ENCODE data around the gene ERBB2.
"Not testable (repeated sequence)": the region's sequence is repeated elsewhere in the genome, so short reads cannot be mapped to it uniquely, and the experiment has no call there.

The ERBB2 gene

GRCh38 chr17:39677072-39677471, 22.8 kb upstream of the ERBB2 start:
- no peak for DNase-seq (ENCODE audit: insufficient read length, low spot score)
- FAIRE-seq = no peak

DNA sequence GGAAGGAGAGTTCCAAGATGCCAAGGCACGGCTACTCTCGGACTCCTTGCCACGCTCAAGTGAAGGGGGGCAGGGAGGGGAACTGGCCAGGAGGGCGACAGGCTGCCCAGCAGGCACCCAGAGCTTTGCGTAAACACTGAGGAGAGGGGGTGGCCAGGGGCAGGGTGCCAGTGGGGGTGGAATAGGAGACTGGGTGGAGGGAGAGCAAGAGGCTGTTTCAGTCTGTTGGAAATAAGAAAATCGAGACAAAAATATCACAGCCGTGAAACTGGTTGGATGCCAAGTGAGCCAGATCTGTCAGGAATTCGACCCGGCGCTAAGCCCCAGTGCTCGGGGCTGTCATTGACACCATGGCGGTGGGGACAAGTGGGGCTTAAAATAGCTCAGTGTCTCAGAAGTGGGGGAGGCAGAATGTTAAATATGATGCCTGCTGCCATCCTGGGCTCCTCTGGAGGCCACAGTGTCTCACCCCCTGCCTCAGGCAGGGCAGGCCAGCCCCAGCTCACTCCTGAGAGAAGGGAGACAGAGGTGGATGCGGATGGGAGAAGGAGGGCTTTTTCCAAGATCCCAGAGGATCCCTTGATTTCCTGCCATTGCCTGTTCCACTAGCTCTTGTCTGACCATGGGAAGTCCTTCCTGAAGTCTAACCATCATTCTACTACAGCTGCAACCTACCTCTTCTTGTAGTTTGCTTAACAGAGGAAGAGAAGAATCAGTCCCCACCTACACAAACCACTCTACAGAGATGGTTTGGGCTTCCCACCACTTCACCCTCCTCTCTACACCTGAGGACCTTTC, 22.1 kb upstream of the ERBB2 start:
- DNase-seq (ENCODE audit: insufficient read length, low spot score) (no peak), FAIRE-seq (no peak)

DNA sequence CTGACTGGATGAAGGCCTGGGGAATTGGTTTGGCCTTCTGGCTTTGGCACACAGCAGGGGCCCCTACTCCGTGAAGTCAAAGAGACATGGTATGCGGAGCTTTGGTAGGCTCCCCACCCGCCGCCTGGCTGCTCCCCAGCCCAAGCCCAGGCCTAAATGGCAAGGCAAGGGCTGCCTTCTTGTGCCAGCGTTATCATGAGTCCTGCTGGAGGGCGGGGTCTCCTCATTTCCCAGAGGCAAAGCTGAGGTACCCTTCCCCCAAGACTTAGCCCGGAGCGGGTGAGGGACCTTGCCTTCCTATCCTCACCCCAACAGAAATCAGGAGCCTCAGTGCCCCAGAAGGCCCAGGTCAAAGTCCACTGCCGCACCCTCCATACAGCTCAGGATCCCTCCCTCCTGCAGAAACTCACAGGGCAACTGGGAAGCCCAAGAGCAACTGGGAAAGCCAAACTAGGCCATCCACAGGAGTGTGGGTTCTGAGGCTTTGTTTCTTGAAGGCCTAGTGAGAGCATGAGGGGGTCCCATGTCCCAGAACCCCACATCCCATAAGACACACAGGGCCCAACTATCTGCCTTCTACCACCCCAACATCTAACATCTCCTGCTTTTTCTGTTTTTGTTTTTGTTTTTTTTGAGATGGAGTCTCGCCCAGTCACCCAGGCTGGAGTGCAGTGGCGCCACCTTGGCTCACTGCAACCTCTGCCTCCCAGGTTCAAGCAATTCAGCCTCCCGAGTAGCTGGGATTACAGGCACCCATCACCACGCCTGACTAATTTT, 21.3 kb upstream of the ERBB2 start:
- DNase-seq (ENCODE audit: insufficient read length, low spot score) = no peak
- FAIRE-seq = no peak

DNA sequence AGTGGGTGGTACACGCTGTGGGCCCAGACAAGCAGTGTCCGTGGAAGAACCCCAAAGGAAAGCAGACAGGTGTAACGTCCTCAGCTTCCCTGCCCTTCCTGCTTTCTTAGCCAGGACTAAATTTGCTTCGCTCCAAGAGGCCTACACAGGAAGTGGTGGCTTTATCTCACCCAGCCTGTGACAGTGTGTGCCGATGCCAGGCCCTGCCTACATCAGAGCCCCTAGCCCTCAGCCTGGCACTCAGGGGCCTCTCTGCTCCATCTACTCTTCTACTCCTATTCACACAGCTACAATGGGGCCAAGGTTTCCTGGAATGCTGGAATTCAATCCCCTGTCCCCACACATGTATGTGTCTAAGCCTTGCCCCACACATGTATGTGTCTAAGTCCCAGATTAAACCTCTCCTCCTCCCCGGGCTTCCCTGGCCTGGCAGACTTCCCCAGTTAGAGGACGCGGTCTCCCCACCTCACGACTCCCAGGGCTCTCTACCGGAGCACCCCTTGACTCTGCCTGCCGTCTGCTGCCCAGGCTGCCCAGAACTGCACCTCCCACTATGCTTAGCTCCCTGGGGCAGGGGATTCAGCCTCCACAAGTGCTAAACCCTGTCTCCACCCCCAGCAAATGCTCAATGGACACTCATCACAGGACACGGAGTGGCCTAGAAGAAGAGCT, 20.2 kb upstream of the ERBB2 start:
- FAIRE-seq (no peak), DNase-seq (ENCODE audit: insufficient read length, low spot score) (no peak)

DNA sequence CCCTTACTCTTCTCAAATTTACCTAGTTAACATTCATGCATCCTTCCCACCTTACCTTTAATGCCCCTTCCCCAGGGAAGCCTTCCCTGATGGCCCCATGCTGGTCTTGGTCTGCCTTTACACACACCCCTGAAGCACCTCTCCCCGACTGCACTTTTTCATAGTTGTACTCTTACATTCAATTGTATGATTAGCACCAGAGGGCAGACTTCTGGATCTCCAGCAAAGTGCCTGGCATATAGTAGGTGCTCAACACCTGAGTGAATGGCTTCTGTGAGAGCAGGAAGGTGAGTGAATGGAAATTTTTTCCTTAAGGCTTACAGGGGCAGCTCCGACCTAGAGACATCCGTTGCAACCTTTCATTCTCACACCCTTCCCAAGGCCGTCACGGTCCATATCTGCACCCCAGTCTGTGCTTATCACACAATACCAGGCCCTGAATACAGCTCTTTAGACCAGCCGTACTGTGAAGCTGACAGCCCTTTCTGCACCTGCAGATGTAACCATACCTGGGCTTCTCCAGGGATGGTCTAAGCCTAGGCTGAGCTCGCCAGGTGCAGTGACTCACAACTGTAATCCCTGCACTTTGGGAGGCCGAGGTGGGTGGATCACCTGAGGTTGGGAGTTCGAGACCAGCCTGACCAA, 16.4 kb upstream of the ERBB2 start:
- FAIRE-seq (no peak), DNase-seq (ENCODE audit: insufficient read length, low spot score) (no peak)

DNA sequence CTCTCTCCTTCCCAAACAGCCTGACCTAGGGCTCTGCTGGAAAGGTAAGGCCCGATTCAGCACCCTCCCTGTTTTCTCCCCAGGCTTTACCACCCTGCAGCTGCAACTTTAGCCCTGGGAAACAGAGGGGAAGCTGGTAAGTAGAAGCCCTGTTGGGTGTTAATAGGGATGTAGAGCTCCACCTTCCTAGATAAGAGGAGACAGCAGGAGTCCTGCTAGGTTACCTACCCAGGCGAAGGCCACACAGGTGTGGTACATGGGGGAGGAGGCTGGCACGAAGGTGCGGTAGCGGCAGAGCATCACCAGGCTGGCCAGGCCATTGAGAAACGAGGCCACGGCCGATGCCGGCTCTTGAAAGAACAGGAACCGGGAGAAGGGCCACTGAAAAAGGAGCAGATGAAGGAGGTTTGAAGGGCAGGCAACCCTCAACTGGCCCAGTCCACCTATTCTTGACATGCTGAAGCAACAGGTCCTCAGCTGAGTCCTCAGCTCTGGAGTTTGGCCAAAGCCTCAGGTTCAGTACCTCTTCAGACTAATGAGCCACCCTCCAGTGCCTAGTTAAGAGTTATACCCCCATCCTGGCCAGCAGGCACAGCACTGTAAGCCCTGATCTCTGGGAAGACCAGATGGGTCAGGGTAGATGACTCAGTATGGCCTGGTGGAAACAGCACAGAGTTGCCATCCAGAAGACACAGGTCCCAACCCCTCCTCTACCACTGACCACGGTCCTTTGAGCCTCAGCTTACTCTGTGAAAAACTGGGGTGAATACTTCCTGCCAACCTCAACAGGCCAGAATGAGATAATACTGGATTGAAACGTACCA, 15.3 kb upstream of the ERBB2 start:
- no peak for DNase-seq (ENCODE audit: insufficient read length, low spot score)
- FAIRE-seq = no peak

DNA sequence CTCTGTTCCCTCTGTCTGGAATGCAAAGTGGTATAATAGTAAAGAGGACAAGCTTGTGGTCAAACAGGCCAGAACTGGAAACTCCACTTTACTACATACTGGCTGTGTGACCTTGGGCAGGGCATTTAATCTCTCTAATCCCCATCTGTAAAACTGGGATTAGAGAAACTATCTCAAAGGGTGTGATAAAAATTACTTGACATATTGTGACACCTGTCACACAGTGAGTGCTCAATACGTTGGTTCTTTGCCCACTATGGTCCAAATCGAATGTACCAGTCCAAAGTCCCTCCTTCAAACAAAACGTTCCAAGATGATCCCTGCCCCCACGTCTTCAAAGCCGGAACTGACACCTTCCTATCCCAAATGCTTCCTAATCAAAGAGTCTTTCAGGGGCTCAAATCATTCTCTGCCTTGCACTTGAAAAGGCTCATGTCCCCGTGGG, 12.7 kb upstream of the ERBB2 start:
- DNase-seq (ENCODE audit: insufficient read length, low spot score) (no peak), FAIRE-seq (no peak)

DNA sequence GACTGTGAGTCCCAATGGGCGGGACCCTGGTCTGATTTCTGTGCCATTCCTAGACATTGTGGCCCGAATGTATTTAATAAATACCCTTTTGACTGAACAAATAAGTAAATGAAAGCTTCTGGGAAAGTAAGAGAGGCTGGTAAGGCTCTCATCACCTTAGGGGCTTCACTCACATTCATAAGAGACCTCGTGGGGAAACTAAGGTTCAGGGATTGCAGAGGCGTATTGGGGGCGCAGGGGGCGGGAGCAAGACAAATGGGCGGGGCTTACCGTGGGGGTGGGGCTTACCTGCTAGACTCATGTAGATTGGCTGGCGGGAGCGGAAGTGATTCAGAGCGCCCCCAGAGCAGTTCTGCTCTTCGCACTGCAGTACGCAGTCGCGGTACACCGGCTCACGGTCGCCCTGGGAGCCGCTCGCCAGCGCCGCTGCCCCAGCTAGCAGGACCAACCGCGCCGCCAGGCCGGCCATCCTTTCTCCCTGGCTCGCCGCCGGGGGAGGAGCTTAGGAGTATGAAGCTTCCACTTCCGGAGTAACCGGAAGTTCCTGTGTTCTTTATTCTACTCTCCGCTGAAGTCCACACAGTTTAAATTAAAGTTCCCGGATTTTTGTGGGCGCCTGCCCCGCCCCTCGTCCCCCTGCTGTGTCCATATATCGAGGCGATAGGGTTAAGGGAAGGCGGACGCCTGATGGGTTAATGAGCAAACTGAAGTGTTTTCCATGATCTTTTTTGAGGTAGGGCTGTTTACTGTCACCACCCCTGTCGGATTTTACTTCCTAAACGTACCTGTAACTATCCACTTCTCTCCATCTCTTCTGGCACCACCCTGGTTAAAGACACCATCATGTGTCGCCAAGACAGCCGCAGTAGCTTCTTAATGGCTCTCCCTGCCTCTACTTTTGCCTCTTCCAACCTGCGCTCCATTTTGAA, 12.1 kb upstream of the ERBB2 start, which contains the start of gene PGAP3:
PGAP3 (minus strand) TSS at position 512 of the 929 bp plus-strand sequence; CDS start at position 469, 43 bp downstream.
- peak; percentile 82 for FAIRE-seq

GRCh38 chr17:39688475-39688835, 11.4 kb upstream of the ERBB2 start:
- no peak for DNase-seq (ENCODE audit: insufficient read length, low spot score)
- no peak for FAIRE-seq

More for the DNA sequence above, 12.1 kb upstream of the ERBB2 start, which contains the start of gene PGAP3:
- DNase-seq (ENCODE audit: insufficient read length, low spot score) = peak; percentile 98

GRCh38 chr17:39688945-39689344, 10.9 kb upstream of the ERBB2 start:
- DNase-seq (ENCODE audit: insufficient read length, low spot score) (no peak), FAIRE-seq (no peak)

DNA sequence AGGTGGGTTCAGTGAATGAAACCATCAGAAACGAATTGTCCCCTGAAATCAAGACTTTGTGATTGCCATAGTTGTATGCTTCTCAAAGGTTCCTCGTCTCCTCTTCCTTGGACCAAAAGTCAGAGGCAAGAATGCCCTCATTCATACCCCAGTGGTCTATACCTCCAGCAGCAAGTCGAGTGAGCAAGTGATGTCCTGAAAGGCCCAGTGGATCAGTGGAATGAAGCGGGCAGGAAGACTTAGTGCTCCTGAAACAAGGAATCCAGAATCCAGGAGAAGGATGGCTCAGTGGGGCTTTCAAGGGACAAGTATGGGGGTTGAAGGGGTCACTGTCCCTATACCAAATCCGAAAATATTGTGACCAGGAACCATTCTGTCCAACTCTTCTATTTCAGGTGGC, 5.3 kb upstream of the ERBB2 start:
- DNase-seq (ENCODE audit: insufficient read length, low spot score) (no peak), FAIRE-seq (no peak)

DNA sequence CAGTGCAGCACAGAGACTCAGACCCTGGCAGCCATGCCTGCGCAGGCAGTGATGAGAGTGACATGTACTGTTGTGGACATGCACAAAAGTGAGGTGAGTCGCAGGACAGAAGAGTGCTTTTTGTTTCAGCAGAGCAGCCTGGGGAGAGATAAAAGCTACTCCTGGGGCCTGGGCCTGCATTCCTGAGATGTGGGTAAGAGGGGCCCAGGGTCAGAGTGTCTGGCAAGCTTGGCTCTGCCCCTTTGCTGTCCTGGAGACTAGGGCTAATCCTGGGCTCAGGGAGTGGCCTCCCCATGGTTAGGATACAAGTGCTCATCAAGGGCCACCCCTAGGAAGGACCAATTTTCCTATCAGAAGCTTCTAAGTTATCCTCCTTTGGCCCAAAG, 4.8 kb upstream of the ERBB2 start:
- FAIRE-seq (no peak), DNase-seq (ENCODE audit: insufficient read length, low spot score) (no peak)

DNA sequence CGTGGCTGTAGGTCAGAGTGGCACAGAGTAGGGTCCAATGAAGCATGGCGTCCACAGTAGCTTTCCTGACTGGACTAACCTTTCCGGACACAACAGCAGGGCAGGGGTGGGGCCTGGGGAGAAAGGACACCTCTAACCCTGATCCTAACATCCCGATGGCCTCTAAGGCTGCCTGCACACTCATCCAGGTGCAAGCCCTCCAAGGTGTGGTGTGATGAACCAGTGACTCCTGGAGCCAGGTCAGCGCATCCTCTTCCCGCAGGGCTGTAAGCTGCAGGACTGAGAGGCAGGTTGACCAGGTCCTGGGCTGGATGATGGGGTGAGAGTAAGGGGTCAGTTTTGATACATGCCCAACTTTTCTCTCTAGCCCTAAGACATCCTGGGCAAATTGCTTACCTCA, 3.1 kb upstream of the ERBB2 start:
- DNase-seq (ENCODE audit: insufficient read length, low spot score) (no peak), FAIRE-seq (no peak)

DNA sequence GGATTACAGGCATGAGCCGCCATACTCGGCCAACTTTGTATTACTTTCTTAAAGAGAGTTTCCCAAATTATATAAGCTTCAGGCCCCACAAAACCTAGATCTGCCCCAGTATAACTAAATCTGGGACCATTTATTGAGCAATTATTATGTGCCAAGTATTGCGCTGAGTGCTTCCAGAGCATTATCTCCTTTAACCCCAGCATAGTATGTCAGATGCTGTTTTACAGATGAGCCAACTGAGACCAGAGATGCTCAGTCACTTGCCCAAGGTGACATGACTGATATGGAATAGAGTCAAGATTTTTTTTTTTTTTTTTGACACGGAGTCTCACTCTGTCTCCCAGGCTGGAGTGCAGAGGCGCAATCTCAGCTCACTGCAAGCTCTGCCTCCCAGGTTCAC, 1.9 kb upstream of the ERBB2 start:
- no peak for DNase-seq (ENCODE audit: insufficient read length, low spot score)
- FAIRE-seq = no peak

DNA sequence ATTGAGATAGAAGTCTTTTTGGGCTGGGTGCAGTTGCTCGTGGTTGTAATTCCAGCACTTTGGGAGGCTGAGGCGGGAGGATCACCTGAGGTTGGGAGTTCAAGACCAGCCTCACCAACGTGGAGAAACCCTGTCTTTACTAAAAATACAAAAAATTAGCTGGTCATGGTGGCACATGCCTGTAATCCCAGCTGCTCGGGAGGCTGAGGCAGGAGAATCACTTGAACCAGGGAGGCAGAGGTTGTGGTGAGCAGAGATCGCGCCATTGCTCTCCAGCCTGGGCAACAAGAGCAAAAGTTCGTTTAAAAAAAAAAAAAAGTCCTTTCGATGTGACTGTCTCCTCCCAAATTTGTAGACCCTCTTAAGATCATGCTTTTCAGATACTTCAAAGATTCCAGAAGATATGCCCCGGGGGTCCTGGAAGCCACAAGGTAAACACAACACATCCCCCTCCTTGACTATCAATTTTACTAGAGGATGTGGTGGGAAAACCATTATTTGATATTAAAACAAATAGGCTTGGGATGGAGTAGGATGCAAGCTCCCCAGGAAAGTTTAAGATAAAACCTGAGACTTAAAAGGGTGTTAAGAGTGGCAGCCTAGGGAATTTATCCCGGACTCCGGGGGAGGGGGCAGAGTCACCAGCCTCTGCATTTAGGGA, 577 bp upstream of the ERBB2 start:
- not testable (repeated sequence) for FAIRE-seq; DNase-seq (ENCODE audit: insufficient read length, low spot score)

DNA sequence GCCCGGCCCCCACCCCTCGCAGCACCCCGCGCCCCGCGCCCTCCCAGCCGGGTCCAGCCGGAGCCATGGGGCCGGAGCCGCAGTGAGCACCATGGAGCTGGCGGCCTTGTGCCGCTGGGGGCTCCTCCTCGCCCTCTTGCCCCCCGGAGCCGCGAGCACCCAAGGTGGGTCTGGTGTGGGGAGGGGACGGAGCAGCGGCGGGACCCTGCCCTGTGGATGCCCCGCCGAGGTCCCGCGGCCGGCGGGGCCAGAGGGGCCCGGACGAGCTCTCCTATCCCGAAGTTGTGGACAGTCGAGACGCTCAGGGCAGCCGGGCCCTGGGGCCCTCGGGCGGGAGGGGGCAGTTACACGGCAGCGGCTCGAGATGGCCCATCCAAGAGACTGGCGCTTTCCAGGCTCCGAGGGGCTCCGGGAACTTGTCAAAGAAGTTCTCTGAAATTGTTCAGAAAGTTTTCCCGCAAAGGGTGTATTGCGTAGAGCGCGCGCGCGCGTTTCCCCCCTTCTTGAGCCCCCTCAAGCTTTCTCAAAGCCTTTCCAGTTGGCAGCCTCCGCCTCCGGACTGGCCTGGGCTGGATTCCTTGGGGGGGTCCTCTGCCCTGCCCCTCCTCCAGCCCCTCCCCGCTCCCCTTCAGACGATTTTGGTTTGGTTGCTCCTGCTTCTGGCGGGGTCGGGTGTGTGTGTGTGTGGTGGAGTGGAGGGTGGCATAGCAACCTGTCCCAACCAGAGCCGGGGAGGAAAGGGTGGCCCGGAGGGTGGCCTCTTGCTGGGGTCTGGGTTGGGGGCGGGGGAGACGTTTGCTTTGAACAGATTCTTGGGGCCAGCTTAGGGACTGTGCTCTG, 504 bp downstream of the ERBB2 start:
- FAIRE-seq (peak; percentile 9), DNase-seq (ENCODE audit: insufficient read length, low spot score) (peak; percentile 46)

DNA sequence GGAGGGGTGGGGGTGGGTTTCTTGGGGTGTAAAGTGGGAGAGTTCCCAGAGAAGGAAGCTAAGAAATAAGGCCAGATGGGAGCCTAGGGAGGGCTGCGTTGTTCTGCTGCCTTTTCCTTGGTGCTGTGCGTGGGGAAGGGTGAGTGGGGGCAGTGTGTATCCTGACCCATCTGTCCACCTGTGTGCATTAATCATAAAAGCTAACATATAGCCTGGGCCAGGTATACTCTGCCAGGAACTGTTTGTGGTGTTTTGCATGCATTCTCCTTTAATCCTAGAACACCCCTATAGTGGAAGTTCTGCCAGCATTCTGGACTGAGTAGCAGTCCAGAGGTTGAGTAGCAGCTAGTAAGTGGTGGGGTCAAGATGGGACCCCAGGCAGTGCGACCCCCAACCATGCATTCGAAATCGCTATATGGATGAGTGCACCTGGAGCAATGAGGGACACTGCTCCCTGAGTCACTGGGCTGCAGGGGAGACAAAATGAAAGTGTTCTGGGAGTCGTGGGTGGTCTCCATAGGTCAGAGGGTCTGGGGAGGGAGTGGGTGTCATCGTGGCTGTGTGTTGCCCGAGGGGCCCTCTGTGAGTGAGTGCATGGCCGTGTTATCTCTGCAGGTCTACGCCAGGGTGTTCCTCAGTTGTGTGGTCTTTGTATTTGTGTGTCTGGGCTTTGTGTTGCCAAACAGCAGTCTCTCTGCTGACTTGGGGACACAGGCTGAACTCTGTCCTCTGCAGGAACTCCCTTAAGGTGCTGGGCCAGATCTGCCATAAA, 1.3 kb downstream of the ERBB2 start:
- FAIRE-seq (peak; percentile 69), DNase-seq (ENCODE audit: insufficient read length, low spot score) (no peak)

All from HTR-8/SVneo (cell line).